UCSD-AML1 (cell line): ENCODE measurements around the gene NPAS3.

Experiments
- DNase-seq: peaks from one replicate; lab custom pipeline; 2025; ENCODE audit not compliant: unreplicated experiment; lab: John Stamatoyannopoulos, UW

The NPAS3 gene

DNA sequence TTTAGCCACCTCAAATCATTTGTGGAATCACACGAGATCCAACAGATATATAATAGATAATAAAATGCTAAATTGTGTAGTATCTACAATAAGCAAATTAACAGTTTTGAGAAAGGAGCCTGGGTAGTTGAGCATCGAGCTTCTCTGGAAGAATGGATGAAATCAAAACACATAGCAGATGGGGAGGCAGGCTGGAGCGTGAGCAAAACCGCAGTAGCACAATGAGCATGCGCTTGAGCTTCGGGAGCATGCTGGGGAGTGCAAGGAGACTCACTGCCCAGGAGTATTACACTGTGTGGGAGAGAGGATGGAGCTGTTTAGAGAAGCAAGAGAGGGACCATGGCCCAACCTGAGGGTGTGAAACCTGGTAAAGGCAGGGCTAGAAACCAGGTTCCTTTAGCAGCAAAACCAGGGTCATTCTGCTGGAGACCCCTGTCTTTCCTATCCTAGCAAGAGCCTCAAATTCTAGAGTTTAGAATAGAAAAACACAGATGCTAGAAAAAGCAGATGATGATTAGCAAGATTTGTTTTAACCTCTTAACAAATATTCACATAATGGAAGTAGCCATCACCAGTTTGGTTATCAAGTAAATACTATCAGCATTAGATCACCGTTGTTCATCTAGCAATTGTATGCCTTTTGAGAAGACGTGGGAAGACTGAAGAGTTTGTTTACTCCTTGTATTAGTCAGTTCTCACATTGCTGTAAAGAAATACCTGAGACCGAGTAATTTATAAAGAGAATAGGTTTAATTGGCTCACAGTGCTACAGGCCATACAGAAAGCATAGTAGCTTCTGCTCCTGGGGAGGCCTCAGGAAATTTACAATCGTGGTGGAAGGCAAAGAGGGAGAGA is 527.4 kb downstream of the NPAS3 start:
- DNase-seq = no peak

DNA sequence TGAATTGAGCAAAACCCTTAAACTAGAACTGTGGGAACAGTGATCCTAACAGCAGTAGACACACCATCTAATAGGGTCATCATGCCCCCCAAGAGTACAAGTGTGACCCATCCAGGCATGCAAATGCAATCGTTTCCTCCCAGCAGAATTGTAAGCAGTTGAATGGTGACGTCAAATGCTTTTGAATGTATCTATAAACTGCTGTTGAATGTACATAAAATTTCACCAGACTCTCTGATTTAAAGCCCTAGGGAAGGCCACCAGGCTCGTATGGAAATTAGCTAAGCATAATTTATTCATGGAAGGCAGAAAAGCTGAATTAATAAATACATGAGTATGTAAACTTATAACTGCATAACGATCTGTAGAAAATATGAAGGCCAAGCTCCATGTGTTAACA is 529.3 kb downstream of the NPAS3 start:
- DNase-seq = no peak

DNA sequence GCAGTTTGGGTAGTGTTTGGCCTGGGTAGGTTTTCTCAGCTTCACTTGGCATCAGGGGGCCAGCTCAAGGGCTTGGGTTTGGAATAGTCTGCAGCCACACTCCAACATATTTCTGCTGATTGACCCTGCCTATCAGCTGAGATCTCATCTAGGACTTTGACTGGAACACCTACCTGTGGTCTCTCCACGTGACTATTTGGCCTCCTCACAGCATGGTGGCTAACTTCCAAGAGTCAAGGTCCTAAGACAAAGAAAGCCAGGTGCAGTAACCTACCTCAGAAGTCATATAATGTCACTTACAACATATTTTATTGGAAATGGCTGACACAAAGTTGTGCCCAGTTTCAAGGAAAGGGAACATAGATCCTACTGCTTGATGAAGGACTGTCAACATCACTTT is 531.2 kb downstream of the NPAS3 start:
- DNase-seq = no peak

DNA sequence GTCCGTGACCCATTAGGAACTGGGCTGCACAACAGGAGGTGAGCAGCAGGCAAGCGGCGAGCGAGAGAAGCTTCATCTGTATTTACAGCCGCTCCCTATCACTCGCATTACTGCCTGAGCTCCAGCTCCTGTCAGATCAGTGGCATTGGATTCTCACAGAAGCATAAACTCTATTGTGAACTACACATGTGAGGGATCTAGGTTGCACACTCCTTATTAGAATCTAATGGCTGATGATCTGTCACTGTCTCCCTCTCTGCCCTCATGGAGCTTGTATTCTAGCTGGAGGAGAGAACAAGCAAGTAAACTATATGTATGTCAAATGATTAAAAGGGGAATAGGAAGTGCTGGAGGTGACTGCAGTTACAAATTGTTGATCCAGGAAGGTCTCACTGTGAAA is 533.1 kb downstream of the NPAS3 start:
- DNase-seq = no peak

DNA sequence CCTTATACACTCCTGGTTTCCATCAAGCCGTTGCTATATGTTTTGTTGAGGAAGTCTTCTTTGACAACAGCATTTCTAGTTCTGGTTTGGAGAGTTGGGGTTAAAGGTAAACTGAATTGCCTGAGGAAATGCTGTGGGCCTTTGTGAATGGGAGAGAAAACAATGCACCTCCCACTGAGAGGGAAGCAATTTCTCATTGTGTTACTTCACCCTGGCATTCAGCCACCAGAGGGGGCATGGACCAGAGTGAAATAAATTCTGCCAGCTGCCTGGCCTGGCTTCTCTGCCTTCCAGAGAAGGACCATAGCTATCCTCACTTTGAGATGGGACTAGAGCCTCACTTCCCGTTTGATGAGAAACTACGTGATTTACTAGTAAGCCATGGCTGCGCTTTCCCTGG is 536.9 kb downstream of the NPAS3 start:
- DNase-seq = peak; percentile 22

DNA sequence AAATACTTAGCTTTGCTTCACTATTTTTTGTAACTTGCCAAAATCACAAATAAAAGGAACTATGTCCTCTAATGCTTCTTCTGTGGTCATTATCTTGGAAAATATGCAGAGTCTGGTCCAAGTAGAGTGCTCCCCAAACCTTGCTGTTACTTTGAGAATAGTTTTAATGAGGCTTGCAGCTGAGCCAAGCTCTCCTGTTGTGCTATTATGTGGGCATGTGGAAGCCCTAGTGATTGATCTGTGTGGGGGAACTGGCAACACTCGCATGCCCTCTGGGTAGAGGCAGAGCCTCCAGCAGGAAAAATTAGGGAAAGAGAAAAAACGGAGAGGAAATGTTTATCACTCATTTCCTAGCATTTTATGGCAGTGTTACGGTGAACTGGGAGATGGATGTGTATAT is 539.1 kb downstream of the NPAS3 start:
- no peak for DNase-seq

DNA sequence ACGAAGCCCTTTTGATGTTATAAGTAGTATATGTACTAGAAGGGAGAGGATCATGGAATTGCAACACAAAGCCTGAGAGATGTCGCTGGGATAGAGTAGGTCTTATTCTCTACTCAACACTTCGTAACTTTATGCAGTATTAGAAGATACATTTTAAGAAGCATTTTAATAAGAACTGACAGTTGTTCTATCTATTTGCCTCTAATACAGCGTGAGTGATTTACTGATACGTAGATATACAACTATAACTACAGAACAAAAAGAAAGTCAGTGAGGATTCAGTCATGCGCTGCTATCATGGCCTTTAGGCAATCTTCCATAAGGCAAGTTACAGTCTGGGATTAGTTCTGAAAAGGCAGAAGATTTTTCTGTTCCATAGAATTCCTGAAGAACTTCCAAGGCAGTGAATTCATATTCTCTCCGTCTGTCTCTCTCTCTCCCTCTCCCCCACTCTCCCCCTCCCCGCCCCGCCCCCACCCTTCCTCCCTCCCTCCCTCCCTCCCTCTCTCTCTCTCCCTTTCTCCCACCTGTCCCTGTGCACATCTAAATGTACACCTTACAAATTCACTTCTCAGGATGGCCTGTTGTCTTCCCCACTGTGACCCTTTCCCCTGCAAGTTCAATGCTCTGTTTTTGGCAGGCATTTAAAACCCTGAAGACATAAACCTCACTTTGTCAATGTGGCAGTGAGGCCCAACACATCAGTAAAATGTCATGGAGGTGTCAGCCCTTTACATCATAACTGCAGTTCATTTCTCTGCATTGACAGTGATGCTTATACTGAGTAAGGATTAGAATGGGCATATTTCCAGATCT is 541.6 kb downstream of the NPAS3 start:
- DNase-seq = no peak

DNA sequence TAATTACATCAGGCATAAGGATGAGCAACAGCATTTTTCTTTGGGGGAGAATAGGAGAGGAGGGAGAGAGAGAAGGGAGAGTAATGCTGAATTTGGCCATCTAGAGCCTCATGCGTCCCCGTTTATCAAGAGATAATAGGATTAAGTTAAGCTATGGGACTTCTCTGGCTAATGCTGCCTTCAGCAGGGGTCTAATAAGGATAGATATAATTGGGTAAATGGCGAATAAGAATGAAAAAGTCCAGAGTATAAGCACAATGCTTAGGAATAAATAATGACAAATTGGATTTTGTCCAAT is 542.2 kb downstream of the NPAS3 start:
- no peak for DNase-seq

DNA sequence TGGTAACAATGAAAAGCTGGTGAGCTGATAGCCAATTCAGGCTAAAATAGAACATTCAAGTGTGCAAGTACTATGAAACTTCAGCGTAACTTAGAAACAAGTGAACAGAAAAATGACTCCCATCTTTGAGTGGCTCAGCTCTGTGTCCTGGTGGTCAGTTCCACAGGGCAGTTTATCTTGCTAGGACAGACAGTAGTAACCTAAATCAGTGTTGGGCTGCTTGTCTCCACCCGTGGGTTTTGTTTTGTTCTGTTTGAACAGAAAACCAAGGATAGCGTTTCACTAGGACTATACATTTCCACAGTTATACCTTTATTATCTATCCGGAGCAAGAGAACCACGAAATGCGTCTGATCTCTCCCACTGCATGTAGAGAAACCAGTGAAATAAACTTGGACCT is 544.4 kb downstream of the NPAS3 start:
- DNase-seq = no peak

DNA sequence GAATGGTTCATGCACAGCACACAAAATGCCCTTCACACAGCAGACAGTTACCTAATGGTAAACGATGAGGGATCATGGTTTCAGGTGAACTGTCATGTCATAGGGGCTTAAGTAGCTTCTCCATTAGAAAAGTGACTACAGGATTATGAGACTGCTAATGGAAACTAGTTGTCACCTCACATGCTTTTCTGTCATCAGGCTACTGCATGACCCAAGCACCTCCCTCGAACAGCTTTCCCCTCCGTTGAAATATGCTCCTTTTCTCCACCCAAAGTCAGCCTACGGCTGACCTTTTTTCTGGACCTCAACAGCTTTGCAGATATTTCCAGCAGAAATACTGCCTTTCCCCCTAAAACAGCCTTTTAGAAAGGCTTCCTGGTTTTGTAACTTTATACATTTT is 544.9 kb downstream of the NPAS3 start:
- DNase-seq = no peak

DNA sequence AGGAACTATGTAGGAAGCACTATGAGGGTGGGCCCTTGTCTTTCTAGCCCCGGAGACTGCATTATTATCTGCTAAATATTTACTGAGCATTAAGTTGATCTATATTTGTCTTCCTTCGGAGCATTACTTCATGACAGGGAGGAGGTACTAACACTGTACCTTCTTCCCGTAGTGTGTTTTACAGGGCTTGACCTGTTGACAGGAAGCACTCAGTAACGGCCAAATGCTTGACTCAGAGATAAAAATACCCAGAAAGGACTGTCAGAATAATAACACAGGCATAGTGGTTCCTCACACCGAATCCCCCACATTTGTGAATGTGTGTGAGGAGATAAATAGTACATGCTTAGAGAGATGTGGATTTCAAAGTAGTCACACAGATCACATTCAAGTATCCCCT is 545.6 kb downstream of the NPAS3 start:
- DNase-seq = no peak

DNA sequence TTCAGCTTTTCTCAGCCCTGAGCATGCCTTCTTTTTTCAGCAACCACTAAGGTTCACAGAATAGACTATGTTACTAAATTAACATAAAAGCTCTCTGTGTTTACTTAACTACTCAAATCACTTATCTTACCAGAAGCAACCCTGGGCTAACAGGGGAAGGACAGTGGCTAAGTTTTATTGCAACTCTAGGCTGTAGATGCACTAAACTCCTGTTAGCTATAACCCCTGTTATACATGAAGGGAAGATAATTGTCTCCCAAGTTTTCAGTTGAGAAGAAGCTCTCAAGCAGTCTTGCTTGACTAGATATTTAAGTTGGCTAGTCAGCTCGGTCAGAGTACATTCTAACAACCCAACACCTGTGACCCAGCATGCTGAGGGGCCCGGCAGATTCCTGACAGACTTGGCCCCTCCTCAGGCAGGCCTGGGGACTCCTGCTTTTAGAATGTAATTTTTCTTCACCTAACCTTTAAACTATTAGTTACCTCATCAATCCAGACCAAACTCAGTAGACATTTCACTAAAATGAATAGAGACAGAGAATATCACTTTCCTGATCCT is 547.7 kb downstream of the NPAS3 start:
- no peak for DNase-seq

DNA sequence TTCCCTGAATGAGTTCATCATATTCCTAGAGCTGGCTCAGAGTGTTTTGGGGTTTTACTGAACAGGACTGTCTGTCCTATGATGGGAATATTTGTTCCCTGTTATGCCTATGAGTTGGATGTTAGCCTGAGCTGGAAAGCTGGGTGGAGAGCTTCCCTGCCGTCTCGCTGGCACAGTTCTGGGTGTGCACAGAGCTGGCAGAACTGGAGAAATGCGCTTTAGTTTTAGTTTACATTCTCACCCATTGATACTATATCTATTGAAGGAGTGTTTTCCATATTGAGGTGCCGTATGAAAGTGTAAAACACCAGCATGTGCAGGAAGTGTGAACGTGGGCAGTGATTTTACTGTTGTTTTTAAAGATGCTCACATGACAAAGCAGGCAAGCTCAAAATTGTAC is 549.9 kb downstream of the NPAS3 start:
- DNase-seq = no peak

DNA sequence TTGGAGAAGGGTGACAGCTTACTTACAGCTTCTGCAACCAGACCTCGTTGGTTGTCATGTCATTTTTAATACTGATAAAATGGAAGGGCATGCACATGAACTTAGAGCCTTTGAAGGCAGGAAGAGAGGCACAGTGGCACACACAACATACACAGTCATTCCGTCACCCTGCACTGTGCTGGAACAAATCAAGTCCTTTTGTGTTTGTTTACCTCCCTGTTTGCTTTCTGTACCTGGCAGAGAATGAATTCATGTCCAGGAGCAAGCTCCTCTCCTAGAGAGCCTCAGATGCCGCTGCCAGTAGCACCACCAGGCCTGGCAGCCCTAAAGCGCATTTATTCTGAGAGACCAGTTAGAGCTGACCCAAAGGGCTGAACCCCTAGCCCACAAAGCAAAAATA is 551.9 kb downstream of the NPAS3 start:
- no peak for DNase-seq

DNA sequence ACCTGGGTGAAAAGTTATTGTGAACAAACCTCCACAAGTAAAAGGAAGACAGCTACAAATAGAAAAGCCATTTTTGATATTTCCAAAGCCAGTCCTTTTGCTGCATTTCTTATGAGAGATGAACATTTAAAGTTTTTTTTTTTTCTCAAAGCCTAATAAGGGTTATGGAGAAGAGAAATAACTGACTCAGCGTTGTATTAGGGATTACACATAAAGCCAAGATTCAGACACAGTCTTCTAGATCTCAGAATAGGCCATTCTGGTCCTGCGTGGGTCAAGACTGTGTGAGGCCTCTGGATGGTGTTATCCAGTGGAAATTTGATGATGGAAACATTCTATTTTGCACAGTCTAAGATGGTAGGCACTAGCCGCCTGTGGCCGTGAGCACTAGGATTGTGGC is 552.4 kb downstream of the NPAS3 start:
- DNase-seq = no peak

DNA sequence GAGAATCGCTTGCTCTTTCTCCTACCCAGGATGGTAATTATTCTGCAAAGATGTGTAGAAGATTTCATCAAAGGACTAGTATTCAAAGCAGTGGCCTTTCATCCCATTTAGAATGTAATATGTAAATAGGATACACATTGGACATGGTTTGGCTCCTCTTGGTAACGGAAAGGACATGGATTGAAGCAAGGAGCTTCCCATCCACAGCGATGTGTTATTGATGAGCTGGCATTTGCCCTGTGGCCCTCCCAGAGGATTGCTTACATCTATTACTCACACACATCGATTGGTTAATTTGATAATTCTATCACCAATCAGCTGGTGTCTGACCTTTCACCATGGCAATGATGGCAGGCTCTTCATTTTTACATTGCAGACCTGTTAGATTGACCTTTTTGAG is 553.8 kb downstream of the NPAS3 start:
- DNase-seq = no peak

DNA sequence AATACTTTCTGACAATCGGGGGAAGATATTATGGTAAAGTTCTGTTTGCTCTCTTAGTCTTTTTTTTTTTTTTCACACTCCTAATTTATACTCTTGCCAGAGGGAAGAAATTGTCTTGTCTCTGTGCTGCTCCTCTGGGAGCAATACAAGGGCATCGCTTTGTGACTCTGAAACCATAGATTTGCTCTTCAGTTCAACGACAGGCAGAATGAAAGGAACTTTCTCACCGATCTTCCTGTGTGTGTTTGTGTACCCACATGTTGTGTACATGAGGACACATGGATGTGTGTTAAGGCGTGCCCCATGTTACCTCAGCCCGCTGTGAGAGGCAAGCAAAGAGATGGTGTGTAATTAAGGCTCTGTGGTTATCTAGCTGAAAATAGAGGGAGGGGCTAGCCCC is 554.6 kb downstream of the NPAS3 start:
- no peak for DNase-seq

DNA sequence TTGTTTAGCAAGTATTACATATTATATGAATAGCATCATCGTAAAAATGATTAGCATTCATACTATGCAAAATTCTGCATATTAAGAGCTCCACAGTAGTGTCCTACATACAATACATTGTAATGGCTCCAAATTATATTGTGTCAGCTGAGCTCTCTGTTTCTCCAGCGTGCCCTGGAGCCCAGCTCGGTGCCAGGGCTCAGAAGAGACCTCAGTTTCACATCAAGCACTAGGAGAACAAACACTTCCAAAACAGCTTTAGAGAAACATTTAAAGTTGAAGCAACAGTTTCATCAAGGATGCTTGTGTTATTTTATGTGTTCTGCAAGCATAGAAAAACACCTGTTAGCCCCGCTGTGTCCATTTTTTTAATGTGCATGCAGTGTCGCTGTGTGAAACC is 555.3 kb downstream of the NPAS3 start:
- no peak for DNase-seq

DNA sequence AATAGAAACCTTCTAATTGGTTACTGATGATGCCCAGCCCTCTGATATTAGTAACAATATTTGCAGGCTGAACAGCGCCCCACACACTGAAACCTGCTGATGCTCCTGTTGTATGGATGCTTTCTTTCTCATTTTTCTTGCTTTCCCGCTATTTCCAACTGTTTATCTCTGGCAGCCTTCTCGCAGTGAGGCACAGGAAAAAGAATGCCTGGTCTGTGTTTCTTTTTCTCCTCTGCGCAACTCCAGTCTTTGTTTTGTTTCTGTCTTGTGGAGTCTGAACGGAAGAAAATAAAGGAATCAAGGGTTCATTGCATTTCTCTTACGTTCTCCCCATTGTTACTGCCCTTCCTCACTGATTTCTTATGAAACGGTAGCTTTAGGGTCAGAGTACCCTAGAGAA is 561.0 kb downstream of the NPAS3 start:
- no peak for DNase-seq

DNA sequence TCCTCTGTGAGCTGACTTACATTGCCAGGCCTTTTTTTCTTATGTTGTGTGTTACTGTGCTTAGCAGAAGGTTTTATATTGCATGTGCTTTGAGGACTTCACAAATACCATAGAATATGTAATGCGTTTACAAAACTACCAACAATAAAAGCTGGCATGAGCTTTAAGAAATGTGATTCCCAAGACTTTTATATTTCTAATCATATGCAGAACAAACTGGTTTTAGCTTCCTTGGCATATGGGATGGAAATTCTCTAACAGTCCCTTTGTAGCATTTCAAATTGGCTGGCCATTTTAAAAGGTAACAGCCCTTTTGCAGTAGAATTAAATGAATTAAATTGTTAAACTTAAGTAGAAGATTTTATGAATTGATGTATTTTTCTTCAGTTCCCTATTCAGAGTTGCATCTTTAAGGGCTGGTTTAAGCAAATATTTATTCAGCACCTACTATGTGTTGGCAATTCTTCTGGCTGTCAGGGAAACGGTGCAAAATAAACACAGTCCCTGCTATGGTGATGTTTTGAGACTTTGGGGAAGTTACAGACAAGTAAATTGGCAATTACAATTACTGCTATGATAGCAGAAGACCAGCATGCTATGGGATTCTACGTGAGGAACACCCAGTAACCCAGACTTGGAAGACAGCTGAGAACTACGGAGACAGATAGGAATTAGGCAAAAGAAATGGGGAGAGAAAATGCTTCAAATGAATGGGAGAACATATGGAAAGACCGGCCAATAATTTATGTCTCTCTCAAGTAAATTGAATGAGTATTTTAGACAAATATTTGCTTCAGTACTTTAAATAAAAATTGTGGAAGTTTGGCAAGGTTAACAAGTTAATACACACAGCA is 565.8 kb downstream of the NPAS3 start:
- no peak for DNase-seq

DNA sequence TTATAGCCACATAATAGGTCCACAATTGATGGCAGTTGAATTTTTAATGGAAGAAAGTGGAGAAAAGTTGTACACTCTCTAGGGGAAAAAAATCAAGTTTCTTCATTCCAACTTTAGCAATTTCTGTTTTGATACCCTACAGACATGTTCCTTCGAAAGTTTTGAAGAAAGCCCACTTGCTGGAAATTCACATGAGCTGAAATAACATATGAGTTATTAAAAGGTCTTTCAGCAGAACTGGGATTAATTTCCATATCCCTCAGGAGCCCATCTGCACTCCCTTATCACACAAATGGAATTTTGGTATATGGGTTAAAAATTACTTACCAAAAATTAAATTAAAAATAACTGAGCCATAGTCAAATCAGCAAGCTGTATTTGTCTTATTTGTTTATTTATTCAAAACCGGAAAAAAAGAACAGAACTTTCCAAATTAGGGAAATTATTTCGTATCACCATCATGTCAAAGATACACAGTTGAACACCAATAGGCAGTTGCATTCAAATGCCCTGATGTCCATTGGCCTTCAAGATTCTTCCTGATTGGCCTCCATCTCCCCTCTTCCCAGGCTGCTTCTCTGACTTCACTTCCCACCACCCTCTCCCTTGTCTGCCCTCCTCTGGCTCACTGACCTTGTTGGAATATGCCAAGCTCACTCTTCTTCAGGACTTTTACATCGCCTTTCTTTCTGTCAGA is 566.7 kb downstream of the NPAS3 start:
- no peak for DNase-seq
